ENCODE measurements around the gene MGST2.

DNA sequence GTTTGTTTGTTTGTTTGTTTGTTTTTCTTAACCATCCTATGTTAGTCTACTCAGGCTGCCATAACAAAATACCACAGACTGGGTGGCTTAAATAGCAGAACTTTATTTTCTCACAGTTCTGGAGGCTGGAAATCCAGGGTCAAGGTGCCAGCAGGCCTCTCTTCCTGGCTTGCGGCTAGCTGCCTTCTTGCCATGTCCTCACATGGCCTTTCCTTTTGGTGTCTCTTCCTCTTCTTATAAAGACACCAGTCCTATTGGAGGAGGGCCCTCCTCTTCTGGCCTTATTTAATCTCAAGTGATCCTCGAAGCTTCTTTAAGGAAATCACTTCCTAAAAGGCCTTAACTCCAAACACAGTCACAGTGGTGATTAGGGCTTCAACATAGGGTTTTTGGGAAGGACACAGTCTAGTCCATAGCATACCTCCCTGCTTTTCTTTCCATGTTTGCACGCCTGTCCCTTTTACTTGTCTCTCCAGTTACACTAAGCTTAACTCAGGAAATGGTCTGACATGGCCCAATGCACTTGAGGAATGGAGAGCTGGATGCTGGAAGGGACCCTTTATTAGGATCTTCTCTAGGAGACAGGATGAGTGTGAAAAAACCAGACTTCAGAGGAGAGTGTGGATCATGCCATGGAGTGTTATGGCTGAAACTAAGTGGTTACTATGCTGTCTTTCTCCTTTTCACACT is 36.0 kb upstream of the MGST2 start:
- TF ChIP-seq CTCF (optimal IDR thresholded peaks at IDR 0.05 in 1 of 3, IDR thresholded peaks at IDR 0.05 in 1 of 3, conservative IDR thresholded peaks at IDR 0.05 in 1 of 3; ENCODE audit: extremely low read depth in 1 of 3, insufficient read depth in 2 of 3, low read length in 3 of 3) (no peak), EZH2 (IDR thresholded peaks at IDR 0.05; ENCODE audit: low read length) (no peak)

Data from keratinocyte (primary cell).